Activated CD8-positive, alpha-beta memory T cell treated with anti-CD3 and anti-CD28 coated beads, Interleukin-2, amount 50 U/mL, for 4 hours (primary cell): ENCODE data around the gene CREG2.

Source experiments
- DNase-seq: peaks from one replicate; pipeline ENCODE4 v3.0.0-alpha.2; 2020

CREG2 gene

DNA sequence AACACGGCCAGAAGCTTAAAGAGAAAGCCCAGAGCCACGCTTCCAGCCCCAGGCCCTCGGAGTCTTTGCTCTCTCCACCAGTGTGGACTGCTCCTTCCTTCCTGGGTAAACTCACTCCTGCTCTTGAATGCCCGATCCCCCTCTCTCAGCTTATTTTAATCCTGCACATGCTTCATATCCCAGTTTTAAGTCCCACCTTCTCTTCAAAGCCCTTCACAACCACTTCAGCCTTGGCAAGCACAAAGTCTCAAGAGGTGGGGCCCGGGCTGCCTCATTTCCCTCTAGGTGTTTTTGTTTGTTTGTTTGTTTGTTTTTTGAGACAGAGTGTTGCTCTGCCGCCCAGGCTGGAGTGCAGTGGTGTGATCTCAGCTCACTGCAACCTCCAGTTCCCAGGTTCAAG, 21.6 kb upstream of the CREG2 start:
- DNase-seq = no peak

DNA sequence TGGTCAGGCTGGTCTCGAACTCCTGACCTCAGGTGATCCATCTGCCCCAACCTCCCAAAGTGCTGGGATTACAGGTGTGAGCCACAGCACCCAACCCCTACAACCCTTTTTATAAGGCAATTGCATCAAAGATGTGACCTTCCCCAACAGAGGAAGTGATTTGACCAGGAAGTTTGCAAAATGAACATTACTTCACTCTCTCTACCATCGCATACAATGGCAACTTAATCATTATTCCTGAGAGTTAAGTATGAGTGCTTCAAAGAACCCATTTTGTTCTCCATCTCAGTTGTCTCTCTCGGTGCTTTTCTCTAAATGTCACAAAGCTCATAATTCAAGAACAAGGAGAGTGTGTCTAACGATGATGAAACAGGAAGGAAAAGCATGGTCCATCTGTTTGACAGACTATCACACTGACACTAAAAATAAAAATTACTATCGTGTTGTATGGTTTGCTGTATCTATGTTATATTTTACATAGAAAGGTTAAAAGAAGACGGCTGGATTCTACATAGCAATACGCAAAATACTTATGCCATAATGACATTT, 18.1 kb upstream of the CREG2 start:
- no peak for DNase-seq

DNA sequence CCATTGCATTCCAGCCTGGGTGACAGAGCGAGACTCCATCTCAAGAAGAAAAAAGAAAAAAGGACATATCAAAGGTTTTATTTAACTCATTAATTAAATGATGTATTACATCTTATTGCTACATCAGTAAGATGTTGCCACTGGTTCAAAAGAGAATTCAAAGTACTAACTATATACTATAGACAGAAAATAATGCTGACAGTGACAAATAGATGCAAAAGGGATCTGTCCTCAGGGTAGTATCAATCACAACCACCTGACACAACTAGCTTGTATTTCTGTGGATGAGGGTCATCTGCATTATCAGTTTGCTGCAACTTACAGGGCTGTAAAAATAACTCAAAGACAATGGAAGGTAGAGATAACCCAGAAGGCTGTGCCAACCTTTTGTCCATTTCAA, 16.4 kb upstream of the CREG2 start:
- no peak for DNase-seq

DNA sequence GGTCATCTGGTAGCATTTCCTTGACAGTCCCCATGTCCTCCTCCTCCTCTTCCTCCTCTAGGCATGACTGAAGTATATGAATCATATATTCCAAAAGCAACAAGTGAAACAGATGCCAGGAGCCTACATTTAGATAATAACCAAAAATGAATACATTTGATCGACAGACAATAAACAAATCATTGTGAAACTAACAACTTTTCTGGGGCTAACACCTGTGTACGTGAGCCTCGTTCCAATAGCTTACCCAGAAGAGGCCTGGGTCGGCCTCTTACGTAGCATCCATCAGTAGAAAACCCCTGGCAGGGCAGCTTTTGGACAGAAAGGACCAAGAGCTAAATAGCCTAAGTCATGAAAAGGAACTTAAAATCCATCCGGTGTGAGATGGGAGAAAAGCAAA, 15.3 kb upstream of the CREG2 start:
- DNase-seq = no peak

DNA sequence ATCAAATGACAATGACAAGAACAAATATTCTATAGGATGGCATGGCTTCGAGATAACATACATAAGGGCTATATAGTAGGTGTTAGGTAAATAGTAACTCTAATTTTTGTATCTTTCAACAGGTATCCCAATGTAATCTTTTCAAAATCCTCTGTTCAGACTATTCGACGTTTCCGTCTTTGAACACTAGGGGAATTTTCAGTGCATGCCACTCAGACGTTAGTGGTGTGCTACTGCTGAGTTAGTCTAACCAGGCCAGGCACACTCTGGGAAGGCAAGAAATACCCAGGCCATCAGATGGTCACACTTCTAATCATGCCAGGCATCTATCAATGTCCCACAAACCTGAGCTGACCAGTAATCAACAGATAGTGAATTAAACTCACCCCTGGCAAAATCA, 14.6 kb upstream of the CREG2 start:
- DNase-seq = no peak

DNA sequence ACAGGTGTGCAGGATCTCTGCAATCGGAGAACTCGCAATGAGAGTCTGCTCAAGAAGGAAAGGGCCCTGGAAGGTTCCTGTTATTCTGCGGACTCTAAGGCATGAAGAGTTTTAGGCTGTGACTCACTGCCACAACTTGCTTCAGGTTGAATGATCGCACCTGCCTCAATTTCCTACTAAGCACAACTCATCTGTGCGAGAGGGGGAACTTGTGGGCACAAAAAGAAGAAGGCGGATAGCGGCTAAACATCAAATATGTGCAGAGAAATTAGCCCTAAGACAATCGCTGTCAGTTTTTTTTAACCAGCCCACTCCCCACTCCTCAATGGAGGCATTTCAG, 14.0 kb upstream of the CREG2 start:
- no peak for DNase-seq

DNA sequence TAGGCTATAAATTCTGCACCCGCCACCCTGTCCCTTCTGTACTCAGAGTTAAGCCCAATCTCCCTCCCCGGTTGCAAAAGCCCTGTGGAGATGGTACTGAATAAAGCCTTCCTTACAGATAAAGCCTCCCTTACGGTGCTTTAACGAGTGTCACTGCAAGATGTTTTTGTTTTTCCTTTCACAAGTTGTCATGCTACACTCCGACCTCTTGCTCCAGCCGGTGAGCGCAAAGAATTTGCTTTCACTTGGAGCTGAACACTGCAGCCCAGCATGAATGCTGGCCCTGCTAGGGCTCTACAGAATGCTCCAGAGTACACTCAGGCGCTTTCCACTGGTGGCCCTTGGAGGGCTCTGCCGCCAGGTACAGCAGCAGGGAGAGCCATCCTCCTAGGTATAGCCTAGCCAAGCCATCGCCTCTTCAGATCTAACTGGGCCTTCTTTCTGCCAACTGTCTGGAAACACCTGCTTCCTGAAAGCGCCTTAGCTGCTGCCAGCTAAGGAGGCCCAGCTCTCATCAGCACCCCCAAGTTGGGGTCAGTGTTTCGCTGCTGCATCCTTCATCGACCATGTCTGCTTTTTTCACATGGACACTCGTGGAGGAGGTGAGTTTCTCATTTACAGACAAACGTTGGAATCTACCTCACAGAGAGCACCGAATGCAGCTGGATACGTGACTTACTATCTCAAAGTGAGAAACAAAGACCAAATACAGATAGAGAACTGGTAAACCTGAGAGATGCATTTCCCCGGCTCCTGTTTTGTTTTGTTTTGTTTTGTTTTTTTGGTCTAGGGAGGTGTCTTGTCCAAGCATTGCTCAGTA, 13.4 kb upstream of the CREG2 start:
- DNase-seq = no peak

DNA sequence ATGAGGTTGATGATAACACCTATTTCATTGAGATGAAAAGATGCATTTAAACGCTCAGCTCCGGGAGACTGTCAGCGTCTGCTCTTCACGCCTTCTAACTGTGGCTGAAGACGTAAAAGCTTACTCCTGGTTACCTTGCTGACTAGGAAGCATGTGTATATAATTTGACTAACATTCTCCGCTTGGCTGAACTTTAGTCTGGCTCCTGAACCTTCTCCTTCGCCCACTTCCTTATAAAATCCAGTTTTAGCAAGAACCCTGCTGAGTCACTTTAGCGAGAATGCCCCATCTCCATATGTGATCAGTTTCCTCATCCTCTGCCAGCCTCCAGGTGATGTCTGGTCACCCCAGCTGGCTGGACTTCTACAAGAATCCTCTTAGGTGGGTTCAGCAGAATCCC, 12.7 kb upstream of the CREG2 start:
- DNase-seq = no peak

DNA sequence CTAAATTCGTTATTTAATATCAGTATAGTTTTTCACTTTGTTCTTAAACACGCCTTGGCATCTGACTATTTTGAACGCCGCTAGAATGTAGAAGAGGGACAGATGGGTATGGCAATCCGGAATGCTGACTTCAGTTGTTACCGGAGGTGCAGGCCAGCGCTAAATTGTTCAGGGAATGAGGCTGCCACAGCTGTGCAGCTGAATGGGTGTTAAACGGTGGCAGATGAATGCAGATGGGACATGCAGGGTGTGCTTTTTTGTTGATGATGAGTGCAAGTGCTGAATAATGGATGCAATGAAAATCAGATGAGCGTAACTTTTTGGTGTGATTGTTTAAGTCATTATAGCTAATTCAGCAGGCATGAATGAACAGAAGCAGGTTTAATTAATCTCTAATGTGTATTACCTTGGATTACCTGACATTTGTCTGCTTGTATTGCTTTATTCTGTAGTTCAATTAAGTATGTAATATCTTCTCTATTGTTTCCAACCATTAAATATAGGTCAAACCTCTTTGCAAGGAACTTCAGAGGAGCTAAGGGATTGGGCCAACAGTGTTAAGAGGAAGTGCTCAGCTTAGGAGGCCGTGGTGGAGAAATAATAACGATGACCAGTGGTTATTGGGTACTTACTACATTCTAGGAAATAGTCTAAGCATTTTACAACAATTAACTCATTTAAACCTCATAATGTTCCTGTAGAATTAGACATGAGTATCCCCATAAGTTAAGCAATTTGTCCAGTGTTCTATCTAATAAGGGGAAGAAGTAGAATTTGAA, 11.9 kb upstream of the CREG2 start:
- DNase-seq = no peak

DNA sequence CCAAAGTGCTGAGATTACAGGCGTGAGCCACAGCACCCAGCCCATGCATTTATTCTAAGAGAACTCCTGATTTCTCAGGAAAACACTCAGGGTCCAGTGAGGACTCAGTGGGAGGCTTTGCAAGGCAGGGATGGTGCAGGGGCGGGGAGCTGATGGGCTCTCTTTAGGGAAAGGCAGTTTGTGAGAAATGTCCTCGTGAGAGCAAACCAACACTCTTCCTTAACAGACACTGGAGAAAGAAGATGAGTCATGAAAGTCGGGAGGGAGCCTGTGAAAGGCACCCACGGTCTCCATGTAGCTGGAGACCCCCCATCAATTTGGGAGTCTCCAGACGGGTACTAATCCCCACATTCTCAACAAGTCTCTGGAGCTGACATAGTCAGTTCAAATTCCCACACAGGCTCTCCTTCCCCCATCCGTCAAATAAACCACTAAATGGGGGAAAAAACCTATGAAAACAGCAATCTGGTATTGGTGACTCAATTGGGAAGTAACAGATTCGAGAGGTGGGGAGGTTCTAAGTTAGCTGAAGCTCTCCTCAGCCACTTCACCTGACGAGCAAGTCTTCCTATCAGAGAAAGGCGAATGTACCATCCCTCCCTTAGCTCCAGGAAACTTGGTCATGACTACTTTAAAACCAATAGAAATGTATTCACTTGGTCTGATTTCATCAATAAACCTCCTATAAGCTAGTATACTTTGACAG, 11.0 kb upstream of the CREG2 start:
- no peak for DNase-seq

DNA sequence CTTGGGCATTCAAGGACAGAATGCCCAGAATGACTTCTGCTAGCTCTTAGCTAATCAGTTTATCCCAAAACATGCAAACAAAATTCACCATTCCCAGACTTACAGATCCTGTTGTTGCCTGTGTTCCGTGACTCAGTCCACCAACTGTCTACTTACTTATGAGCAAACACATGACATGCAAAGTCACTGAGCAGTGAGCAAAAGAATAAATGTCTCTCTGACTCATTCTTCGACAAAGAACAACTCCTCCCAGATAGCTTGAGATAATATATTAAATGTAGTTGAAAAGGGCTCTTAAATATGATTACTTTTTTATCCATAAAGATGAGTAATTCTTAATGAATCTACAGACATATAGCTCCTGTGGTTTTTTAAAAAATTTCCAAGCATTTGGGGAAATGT, 9.0 kb upstream of the CREG2 start:
- no peak for DNase-seq

DNA sequence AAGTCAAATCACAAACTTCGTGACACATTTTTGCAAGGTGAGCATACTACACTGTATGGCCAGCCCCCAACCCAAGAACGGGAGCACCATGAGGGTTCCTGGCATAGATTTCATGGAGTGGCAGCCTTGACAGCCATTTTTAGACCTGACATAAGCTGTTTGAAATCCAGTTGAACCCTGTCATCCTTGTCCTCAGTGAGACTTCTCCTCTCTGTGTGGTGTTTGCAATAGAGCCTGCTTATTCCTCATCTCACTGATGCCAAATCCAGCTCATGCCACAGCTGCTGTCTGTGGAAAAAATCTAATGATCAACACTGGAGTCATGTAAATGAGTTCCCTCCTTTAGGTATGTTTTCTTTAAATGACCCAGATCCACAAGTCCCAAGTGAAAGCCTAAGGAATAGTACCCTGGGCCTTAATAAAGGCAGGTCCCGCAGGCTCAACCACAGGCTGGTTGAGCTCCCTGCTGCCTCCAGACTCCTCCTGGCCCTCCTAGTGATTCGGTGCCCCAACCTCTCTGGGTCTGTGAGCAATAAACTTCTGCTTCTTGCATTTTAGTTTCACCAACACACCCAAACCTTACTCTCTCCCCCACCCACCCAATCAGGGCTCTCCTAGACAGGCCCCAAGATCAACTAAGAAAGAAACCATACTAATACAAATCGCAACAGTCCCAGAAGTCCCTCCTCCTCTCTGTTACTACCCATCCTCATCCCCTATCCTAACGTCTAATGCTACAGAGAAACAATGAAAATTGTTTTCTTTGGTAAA, 8.4 kb upstream of the CREG2 start:
- no peak for DNase-seq

DNA sequence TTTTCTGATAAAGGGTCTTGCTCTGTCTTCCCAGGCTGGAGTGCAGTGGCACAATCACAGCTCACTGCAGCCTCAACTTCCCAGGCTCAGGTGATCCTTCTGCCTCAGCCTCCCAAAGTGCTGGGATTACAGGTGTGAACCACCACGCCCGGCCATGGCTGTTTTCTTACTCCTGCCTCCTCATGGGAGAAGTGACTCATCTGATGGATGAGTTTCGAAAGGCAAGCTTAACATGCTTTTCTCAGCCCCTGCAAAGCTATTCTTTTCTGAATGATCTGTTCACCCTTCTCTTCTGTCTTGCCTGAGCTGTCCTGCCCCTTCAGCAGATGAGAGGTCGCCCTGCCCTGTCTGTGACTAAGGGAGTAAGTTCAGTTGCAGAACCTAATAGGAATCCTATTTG, 929 bp upstream of the CREG2 start:
- DNase-seq = no peak

DNA sequence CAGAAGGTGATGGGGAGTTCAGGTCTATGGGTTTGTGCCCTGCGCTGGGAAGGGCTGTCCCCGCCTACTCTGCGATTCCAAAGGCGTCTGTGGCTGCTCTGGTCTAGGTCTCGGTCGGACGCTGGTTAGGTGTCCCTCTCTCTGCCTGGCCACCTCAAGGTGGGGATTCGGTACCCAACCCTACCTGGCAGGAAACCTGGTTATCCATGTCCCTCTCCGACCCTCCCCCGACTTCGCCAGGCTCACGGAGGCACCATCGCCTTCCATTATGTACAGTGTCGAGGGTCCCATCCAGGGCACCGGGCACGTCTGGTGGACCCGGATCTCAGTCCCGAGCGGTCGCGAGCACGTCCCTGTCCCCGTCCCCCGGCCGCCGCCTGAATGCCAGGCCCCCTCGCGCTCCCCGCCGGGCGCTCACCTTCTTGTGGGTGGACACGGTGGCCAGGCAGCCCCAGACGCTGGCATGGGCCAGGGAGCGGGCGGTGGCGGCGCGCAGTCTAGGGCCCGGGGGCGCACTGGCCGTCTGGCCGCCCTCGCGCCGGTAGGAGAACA, 628 bp downstream of the CREG2 start:
- no peak for DNase-seq

DNA sequence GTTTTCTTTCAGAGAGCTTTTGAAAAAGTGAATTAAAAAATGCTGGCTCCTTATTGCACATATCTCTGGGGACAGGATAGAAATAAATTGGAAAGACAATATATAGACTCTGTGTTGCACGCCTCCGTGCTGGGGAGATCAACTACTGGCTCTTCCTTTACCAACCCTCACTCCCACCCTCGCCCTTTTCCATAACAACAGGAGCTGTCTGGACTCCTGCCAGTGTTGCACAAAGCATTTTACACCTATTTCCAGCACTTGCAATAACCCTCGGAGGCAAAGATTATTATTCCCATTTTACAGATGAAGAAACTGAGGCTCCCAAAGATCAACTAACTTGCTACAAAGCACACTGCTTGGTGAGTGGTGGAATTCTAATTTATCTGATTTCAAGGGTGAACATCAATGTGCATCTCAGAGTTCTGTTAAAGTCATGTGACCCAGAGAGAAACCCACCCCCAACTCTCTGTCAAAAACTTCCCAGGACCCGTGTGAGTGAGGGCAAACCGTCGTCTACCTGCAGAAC, 4.2 kb downstream of the CREG2 start:
- no peak for DNase-seq

DNA sequence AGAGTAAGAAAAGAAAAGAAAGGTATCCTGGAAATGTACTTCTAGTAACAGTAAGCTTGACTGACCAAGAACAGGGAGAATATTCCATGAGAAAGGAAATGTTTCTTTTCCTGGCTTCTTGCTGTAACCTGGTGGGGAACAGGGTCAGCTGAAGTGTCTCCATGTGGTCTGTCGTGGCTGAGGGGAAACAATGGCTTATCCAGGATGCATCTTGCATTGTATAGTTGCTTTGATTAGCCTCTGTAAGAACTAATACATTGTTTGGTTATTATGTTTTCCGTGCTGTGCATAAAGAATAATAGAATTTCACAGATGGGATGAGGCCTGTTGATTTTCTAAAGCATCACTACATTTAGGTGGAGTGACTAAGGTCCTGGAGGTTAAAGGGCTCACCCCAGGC, 4.9 kb downstream of the CREG2 start:
- no peak for DNase-seq

DNA sequence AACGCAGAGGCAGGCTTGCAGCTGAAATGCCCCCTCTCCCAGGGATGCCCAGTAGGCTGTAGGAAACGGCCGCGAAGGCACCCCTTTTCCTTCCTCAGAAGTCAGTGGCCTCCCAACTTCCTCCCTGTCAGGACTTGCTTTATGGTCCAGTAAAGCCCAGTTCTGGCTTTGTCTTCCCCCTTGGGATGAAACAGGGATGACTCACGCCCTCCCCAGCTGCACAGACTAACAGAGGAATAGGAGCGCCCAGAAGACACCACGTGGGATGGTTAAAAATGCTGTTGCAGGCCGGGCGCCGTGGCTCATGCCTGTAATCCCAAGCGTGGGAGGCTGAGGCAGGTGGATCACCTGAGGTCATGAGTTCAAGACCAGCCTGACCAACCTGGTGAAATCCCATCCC, 6.9 kb downstream of the CREG2 start:
- DNase-seq = no peak

DNA sequence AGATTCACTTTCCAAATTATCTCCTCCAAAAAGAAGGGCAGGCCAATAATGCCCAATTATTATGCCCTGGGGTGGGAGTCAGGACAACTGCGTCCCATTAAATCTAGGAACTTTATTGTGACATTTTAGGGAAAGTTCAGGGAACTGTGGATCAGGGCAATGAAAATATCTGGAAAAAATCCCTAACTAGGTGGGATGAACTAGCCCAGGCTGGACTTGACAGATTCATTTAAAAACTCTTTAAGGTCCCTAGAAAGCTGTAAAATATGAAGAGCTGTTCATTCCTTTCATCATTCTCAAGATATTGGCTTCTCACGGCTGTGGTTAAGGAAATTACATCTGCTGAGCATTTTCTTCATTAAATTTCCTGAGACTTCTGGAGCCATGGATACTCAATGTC, 8.2 kb downstream of the CREG2 start:
- no peak for DNase-seq

DNA sequence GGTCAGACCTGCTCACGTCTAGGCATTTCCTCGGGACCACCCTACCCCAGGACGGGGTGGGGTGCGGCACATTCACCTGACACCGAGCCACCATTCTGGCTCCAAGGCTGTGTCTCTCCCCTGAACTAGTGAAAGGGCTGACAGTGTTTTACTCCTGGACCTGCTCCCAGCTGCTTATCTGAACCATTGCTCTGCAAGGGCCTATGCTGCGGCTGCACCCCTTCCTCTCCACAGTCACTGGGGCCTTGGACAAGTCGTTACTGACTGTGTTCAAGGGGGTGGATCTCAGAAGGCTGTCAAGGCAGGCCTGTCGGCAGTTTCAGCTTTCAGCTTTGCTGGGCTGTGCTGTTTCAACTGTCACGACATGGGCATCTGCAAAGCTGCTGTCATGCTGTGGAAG, 11.7 kb downstream of the CREG2 start:
- DNase-seq = no peak

DNA sequence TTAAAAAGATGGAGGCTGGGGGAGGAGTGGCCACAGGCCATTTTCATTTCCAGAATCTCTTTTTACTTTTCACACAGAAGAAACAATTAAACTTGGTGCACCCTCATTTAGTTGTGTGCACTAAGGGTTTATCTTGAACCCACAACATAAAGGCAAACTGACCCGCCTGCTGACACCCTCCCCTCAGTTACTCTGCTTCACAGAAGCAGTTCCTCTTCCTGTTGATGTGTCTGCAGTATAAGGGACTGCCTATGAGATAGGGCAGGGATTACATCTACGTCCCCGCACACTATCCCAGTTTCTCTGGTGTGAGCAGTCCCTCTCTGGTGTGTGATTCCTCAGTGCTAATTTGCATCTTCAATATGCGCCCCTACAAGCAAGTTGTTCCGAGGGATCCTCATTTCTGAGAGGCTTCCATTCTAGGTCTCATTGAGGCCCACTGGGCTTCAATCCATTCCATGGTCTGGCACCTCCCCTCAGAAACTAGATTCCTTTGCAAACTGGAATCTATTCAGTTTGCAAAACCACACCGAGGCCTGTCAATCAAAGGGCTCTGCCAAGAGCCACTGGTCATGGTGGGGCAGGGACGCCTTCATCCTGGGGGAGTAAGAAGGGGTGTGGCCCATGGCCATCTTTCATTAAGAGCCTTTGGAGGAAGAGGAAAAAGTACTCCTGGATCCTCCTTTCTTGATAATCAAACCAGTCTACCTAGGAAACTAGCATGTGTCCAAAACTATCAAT, 12.3 kb downstream of the CREG2 start:
- no peak for DNase-seq

DNA sequence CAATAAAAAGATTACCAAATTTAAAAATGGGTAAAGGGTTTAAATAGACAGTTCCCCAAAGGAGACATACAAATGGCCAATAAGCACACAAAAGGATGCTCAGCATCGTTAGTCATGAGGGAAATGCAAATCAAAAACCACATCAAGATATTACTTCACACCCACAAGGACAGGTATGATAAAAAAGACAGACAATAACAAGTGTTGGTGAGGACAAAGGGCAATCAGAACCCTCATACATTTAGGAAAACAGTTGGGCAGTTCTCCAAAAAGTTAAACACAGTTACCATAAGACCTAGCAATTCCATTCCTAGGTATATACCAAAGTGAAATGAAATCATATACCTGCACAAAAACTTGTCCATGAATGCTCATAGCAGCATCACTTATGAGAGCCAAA, 14.5 kb downstream of the CREG2 start:
- no peak for DNase-seq

DNA sequence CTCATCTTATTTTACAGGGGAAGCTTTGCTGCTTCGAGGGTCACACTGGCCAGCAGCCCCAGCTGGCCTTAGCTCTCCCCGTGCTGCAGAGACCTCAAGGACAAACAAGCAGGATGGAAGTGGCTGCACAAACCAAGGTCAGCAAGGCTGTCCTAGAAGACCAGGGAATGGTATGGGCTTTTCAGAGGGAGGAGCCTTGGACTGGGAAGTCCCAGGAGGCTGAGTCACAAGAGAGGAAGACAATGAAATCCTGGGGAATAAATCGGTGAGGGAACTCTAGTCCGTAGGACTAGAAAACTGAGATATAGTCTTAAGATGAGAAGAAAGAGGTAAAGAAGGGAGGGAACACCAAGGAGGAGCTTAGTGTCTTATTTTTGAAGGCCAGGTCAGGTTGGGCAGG, 15.7 kb downstream of the CREG2 start:
- DNase-seq = no peak
